ENCODE results near the gene RFX4.

The RFX4 gene

DNA sequence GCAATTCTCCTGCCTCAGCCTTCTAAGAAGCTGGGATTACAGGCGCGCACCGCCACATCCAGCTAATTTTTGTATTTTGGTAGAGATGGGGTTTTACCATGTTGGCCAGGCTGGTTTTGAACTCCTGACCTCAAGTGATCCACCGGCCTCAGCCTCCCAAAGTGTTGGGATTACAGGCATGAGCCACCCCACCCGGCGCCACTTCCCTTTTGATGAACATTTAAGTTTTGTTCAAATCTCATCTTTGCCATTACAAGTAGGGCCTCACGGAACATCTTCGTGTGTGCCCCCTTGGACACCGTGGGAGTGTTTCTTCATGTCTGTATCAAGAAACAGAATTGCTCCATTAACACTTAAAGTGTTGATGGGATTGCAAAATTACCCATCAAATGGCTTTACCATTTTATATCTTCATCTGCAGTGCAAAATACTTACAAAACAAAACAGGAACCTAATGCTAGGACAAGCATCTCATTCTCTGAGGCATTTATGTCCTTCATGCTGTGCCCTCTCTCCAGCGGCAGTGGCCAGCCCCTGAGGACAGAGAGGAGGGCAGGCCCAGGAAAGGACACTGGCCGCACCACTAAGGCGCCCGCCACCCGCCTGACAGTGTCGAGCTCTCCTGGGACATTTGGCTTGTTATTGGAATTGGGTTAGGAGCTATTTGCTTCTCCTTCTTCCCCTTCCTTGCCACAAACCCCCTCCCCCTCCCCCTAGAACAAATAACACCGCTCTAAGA, 61.7 kb downstream of the RFX4 start:
- Mint-ChIP-seq H3K4me3 (no peak overlapping the region), H3K9me3 (no peaks in the 10 kb centered on the region), H3K27ac (no peak overlapping the region), H3K27me3 (peaks cover 21 to 38% of the 10 kb centered on the region in 2 donors), H3K4me1 (ENCODE audit: low read depth in 2 of 2) (no peaks in the 10 kb centered on the region), H3K36me3 (ENCODE audit: insufficient read depth) (no peaks in the 10 kb centered on the region)
- no peak for ATAC-seq (replicated peaks)
- no peak for DNase-seq

DNA sequence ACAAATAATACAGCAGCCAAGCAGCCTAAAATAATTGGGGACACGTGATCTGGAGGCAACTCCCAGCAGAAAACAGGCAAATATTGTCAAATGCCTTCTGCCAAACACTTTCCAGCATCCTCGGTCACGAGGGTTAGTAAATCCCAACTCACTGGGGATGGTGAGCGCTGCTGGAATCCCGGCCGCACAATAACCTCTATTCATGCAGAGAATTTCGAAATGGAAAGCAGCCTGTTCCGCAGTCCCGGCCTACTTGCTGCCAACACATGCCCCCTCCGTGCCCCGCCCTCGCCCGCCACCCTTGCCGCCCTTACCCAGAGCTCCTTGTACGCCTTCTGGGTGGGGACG, 62.2 kb downstream of the RFX4 start:
- Mint-ChIP-seq H3K4me3 (no peak overlapping the region), H3K9me3 (no peaks in the 10 kb centered on the region), H3K27ac (no peak overlapping the region), H3K36me3 (ENCODE audit: insufficient read depth) (no peaks in the 10 kb centered on the region), H3K27me3 (peaks cover 21 to 37% of the 10 kb centered on the region in 2 donors), H3K4me1 (ENCODE audit: low read depth in 2 of 2) (no peaks in the 10 kb centered on the region)
- no peak for DNase-seq
- ATAC-seq (replicated peaks), result no peak

DNA sequence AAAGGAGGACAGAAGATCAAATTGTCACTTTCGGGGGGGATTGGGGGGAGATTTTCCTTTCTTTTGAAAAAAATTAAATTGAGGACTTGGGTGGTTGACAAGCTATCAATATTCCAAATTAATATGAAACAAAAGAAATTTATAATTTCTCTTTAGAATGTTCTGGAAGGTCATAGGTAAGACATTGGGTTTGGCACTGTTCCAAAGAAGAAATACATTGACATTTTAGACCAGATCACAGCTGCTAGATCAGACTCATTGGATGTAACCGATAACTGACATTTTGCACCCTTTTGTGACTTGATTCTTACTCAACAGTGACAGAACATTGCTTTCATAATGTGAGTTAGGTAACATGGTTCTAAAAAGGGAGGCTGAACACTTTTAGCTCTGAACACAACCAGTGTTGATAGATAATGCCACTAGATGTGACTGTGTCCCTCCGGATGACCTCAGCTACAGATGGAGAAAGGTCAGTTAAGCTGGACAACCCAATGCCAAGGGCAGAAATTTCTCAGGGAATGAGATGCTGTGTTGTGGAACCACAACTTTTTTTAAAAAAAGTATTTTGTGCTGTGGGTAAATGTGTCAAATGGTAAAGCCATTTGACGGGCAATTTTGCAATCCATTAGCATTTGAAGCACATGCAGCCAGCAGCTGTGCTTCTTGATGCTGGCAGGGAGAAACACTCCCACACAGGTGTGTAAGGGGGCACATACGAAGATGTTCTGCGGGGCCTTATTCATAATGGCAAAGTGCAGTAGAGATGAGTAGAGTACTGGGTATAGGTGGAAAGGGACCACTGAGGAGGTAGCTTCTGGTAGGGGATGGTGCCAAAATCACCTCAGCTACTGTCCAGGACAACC, 62.9 kb downstream of the RFX4 start:
- no peak for ATAC-seq (replicated peaks)

DNA sequence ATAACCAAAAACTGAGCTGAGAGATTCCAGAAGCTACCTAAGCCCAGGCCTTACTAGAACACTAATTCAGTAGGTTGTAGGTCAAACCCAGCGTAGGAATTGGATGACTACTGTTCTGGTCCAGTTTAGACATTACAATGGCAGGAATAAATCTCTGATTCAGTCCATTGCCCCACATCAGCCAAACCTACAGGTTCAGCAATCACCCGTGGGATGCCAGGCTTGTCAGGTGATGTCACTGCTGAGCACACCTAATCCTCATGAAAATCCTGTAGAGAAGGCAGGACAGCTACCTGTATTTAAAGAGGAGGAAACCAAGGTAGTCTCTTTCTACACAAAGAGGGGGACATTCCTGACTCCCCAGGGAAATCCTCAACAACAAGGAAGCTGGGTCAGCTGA, 63.7 kb downstream of the RFX4 start:
- Mint-ChIP-seq H3K27me3 (peaks cover 31 to 40% of the 10 kb centered on the region in 2 donors), H3K4me3 (no peak overlapping the region), H3K36me3 (ENCODE audit: insufficient read depth) (no peaks in the 10 kb centered on the region), H3K27ac (no peak overlapping the region), H3K9me3 (no peaks in the 10 kb centered on the region), H3K4me1 (ENCODE audit: low read depth in 2 of 2) (no peaks in the 10 kb centered on the region)
- ATAC-seq (replicated peaks), result no peak
- no peak for DNase-seq

More for the DNA sequence above, 62.9 kb downstream of the RFX4 start:
- Mint-ChIP-seq H3K27me3 (peaks cover 23 to 37% of the 10 kb centered on the region in 2 donors), H3K9me3 (no peaks in the 10 kb centered on the region), H3K36me3 (ENCODE audit: insufficient read depth) (no peaks in the 10 kb centered on the region), H3K4me3 (no peak overlapping the region), H3K27ac (no peak overlapping the region), H3K4me1 (ENCODE audit: low read depth in 2 of 2) (no peaks in the 10 kb centered on the region)
- DNase-seq, result no peak

DNA sequence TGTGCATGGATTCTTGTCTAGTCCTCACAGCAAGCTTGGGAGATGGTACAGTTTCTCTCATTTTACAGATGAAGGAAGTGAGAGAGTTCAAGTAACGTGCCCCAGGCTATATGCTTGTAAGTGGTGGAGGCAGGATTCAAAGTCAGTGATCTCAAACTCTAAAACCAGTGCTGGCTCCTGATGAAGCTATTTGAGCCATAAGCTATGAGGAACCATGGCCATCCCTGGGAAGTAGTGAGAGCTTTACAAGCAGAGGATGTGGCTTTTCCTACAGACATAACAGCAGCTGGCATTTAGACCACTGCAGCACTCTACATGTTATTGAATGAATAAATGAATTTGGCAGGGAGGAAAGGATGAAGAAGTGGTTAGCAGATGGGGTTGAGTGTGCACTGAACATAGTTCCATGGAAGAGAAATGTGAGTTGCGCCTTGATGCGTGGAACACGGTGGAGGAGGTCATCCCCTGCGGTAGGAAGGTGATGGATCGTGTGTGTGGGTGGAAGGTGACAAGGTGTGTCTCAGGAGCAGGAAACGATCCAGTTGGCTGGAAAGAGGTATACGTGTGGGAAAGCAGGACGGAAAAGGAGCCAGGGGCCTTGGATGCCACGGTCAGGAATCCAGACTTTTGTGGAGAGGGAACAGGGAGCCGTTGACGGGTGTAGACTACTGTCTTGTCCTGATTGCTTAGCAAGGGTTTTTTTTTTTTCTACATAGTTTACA, 65.2 kb downstream of the RFX4 start:
- Mint-ChIP-seq H3K4me3 (no peak overlapping the region), H3K36me3 (ENCODE audit: insufficient read depth) (no peaks in the 10 kb centered on the region), H3K27ac (no peak overlapping the region), H3K4me1 (ENCODE audit: low read depth in 2 of 2) (no peaks in the 10 kb centered on the region), H3K27me3 (peaks cover 23 to 32% of the 10 kb centered on the region in 2 donors), H3K9me3 (no peaks in the 10 kb centered on the region)
- ATAC-seq (replicated peaks), result no peak
- DNase-seq, result no peak

DNA sequence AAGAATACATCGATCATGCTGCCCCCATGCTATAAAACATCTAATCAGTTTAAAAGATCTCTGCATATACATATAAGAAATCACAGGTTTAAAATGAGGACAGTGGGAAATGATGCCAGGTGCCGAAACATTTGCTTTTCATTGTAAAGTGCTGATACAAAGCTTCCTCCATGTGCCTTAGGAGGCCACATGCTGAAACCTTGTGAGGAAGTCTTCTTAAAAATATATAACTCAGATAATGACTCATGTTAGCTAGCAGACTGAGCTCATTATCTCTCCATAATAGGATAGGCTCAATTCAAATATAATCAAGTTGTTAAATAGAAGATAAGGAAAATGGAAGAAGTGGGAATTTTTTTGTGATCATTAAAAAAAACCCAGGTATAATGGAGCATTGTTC, 65.9 kb downstream of the RFX4 start:
- H3K4me1 Mint-ChIP-seq (ENCODE audit: low read depth in 2 of 2), result no peaks in the 10 kb centered on the region
- ATAC-seq (replicated peaks) (no peak), DNase-seq (no peak)
- no peaks in the 10 kb centered on the region for H3K36me3 Mint-ChIP-seq (ENCODE audit: insufficient read depth)
- no peak overlapping the region for H3K4me3 Mint-ChIP-seq
- H3K27ac Mint-ChIP-seq, result no peak overlapping the region
- peaks cover 20 to 28% of the 10 kb centered on the region in 2 donors for H3K27me3 Mint-ChIP-seq
- H3K9me3 Mint-ChIP-seq, result no peaks in the 10 kb centered on the region

DNA sequence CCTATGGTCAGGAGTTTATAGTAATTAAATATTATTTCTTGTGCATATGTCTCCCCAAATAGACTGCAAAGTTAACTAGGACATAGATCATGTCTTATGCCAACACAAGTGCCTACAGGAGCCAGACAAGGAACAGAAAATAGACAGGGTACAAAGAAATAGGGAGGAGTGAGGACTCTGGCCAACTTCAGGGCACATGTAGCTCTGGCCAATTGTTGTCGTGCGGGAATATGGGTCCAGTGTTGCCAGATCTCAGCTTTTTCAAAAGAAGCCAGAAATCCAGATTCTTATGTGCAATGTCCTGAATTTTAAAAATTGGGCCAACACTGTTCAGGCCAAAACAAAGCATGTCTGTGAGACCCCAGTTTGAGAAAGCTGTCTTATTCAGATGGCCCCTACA, 68.7 kb downstream of the RFX4 start:
- H3K27ac Mint-ChIP-seq, result no peak overlapping the region
- H3K27me3 Mint-ChIP-seq, result peaks cover 25 to 32% of the 10 kb centered on the region in 2 donors
- no peaks in the 10 kb centered on the region for H3K36me3 Mint-ChIP-seq (ENCODE audit: insufficient read depth)
- no peak for DNase-seq
- no peak overlapping the region for H3K4me3 Mint-ChIP-seq
- ATAC-seq (replicated peaks), result no peak
- H3K9me3 Mint-ChIP-seq, result no peaks in the 10 kb centered on the region
- H3K4me1 Mint-ChIP-seq (ENCODE audit: low read depth in 2 of 2), result no peaks in the 10 kb centered on the region

DNA sequence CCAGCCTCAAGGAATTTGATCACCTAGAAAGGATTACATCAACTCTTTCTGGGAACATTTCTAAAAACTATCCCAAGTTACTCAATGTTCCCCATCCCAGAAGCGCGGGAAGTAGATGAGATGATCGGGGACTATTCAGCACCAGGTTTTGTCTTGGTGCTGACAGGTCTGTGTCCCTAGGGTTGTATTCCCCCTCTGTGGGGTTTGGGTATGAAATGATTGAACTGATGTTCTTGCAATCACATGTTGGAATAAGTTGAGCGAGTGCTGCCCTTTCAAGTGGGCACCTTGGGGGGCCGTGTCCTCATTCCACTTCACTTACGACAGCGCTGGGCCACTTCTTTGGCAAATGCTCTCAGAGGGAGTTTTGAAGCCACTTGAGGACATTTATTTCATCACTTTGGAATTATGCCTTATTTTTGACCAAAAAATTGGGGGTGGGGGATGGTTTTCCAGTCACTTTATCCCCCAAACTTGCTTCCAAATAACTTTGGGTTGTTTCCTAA, 69.8 kb downstream of the RFX4 start:
- Mint-ChIP-seq H3K4me3 (no peak overlapping the region), H3K27me3 (peaks cover 29% of the 10 kb centered on the region in 2 donors), H3K36me3 (ENCODE audit: insufficient read depth) (no peaks in the 10 kb centered on the region), H3K9me3 (no peaks in the 10 kb centered on the region), H3K27ac (no peak overlapping the region), H3K4me1 (ENCODE audit: low read depth in 2 of 2) (no peaks in the 10 kb centered on the region)
- no peak for DNase-seq
- ATAC-seq (replicated peaks), result no peak

DNA sequence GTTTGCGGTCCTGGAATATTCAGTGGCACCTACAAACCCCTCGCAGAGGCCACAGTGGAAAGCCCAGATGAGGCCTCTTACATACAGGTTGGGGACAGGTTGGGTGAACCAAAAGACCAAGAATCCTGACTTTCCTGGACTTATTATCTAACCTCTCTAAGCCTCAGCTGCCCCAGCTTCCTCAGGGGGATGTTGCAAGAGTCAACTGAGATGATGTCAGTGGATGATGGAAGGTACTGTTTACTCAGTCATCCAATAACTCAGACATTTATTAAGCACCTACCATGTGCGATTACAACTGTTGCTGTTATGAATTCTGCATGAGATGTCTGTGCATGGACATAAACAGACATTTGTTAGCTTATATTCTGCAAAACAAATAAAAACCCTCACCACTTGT, 72.8 kb downstream of the RFX4 start:
- no peak for ATAC-seq (replicated peaks)
- Mint-ChIP-seq H3K27me3 (peaks cover 43 to 47% of the 10 kb centered on the region in 2 donors), H3K4me3 (no peak overlapping the region), H3K27ac (no peak overlapping the region), H3K4me1 (ENCODE audit: low read depth in 2 of 2) (no peaks in the 10 kb centered on the region), H3K36me3 (ENCODE audit: insufficient read depth) (no peaks in the 10 kb centered on the region), H3K9me3 (no peaks in the 10 kb centered on the region)
- DNase-seq, result no peak

DNA sequence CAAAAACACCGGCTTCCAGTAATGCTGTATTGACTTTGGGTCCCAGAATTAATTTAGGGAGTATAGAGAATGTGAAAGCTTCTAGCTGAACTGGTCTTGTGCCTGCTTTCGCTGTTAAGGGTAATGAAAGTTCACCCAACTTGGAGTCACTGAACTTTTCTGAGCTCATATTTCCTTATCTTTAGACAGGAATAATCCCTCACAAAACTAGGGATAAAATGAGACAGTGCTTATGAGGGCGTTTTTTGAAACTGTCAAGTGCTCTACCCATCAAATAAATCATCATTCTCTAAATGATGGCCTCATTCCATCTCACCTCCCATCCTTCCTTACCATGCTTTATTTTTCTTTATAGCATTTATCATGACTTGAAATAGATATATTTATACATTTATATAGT, 74.7 kb downstream of the RFX4 start:
- no peak overlapping the region for H3K27ac Mint-ChIP-seq
- peaks cover 0 to 1% of the 10 kb centered on the region in 2 donors for H3K9me3 Mint-ChIP-seq
- no peaks in the 10 kb centered on the region for H3K36me3 Mint-ChIP-seq (ENCODE audit: insufficient read depth)
- no peak for DNase-seq
- no peak for ATAC-seq (replicated peaks)
- no peak overlapping the region for H3K4me3 Mint-ChIP-seq
- peaks cover 34 to 40% of the 10 kb centered on the region in 2 donors for H3K27me3 Mint-ChIP-seq
- no peaks in the 10 kb centered on the region for H3K4me1 Mint-ChIP-seq (ENCODE audit: low read depth in 2 of 2)

DNA sequence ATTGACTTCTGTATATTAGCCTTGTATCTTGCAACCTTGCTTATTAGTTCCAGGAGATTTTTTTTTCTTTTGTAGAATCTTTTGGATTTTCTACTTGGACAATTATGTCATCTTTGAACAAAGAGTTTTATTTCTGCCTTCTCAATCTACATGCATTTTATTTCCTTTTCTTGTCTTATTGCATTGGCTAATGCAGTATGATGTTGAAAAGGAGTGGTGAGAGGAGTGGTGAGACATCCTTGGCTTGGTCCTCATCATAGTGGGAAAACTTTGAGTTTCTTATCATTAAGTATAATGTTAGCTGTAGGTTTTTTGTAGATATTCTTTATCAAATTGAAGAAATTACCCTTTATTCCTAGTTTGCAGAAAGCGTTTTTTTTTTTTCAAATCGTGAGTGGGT, 80.6 kb downstream of the RFX4 start:
- Mint-ChIP-seq H3K4me1 (ENCODE audit: low read depth in 2 of 2) (no peaks in the 10 kb centered on the region), H3K36me3 (ENCODE audit: insufficient read depth) (no peaks in the 10 kb centered on the region), H3K9me3 (peaks cover 0 to 4% of the 10 kb centered on the region in 2 donors), H3K27me3 (peaks cover 29 to 32% of the 10 kb centered on the region in 2 donors), H3K4me3 (no peak overlapping the region), H3K27ac (no peak overlapping the region)
- no peak for DNase-seq
- no peak for ATAC-seq (replicated peaks)

DNA sequence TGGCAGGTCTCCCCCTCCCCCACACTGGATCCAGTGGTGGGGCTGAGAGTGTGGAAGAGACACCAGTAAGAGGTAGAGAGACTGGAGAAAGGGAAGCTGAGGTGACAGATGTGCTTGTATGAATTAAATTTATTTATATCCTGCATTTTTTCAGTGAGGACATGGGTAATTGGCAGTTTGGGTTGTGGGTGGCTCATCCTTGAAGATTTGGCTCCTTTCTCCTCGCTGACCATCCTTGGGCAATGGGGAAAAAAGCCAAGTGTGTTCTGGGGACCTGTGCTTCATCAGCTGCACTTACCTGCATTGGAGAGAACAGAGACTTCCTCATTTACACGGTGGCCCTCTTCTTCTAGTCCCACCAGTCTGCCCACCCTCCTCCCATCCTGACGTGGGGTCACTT, 86.4 kb downstream of the RFX4 start:
- Mint-ChIP-seq H3K27me3 (peaks cover 56 to 59% of the 10 kb centered on the region in 2 donors), H3K4me3 (no peak overlapping the region), H3K27ac (no peak overlapping the region), H3K9me3 (no peaks in the 10 kb centered on the region), H3K36me3 (ENCODE audit: insufficient read depth) (no peaks in the 10 kb centered on the region), H3K4me1 (ENCODE audit: low read depth in 2 of 2) (peaks cover 0 to 4% of the 10 kb centered on the region in 2 donors)
- no peak for ATAC-seq (replicated peaks)
- no peak for DNase-seq

DNA sequence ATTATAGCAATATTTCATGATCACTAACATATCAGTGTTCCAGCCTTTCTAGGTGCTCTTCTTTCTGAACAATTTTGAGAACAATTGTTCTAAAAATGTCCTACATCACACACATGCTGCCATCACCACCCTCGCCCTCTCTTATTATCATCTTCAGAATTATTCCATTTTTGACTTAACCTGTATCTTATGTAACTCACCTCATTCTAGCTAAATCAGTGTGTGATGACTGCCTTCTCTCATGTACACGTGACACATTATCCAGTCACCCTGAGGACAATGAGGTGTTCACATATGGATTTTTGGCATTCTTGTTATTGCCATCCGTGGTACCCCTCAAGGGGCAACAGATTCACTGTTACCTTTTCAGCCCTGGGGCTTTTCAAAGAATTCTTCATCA, 87.3 kb downstream of the RFX4 start:
- H3K4me3 Mint-ChIP-seq, result no peak overlapping the region
- H3K27me3 Mint-ChIP-seq, result peaks cover 64 to 68% of the 10 kb centered on the region in 2 donors
- peaks cover 0 to 4% of the 10 kb centered on the region in 2 donors for H3K4me1 Mint-ChIP-seq (ENCODE audit: low read depth in 2 of 2)
- DNase-seq (no peak), ATAC-seq (replicated peaks) (no peak)
- no peak overlapping the region for H3K27ac Mint-ChIP-seq
- no peaks in the 10 kb centered on the region for H3K36me3 Mint-ChIP-seq (ENCODE audit: insufficient read depth)
- no peaks in the 10 kb centered on the region for H3K9me3 Mint-ChIP-seq

Measured in effector memory CD8-positive, alpha-beta T cell (primary cell).